DMS 273 treated with DMSO at 0.1 percent for 48 hours (cell line): ENCODE data around the gene MROH8.

Experiments
- DNase-seq: peaks from one replicate; lab custom pipeline; 2025; lab: John Stamatoyannopoulos, UW

MROH8 gene

DNA sequence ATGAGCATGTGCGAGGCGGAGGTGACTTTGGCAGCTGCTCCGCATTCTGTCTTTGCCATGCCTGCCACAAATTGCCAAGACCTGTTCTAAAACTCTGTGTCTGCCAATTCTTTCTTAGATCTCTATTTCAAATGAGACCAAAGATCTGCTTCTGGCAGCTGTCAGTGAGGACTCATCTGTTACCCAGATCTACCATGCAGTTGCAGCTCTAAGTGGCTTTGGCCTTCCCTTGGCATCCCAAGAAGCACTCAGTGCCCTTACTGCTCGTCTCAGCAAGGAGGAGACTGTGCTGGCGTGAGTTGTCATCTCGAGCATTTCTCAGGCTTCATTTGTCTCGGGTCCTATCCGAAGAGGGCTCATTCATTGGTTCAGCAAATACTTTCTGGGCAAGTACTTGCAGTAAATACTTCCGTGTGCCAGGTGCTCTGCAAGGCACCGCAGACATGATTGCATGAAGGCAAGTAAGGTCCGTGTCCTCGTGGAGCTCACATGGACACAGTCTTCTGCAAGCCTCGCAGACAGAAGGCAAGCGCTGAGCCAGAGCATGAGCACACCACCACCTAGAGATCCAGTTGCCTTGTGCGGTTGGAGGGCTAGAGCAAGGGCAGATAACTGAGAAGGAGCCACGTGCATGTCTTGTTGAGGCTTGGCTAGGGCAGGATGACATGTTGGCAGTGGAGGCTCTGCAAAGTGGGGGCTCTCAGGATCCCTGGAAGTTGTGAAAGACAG, 19.7 kb upstream of the MROH8 start:
- DNase-seq = no peak

DNA sequence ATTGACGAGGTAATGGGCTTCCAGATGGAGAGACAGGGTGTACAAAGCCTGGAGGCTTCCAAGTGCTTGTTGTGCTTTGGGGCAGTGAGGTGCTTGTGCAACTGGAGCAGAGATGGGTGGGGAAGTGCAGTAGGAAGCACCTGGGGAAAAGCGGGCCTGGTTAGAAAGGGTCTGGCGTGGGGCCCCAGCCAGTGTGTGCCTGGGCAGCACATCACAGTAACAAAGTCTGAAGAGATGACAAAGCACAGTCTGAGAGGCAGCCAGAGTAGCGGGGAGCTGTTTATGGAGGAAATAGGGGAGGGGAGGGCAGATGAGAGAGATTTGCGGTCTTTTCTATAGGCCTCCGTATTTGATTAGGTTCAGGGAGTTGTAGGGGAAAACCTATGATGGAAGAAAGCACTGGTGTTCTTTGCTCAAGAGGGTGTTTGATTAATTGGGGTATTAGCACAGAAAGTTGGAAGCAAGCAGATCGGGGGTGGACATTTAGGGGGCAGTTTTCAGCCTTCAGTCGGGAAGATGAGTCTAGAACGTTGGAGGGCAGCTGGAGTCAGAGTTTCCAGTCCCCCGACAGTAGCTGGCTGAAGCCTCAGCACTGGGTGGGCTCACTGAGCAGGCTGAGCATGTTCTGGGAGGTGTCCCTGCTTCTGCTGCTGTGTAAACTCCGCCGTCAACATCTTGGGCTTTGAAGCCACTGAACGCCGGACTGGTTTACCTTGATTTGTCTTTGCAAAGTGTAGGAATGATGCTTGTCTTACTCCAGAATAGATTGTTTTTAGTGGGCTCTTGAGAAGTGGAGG, 15.5 kb upstream of the MROH8 start:
- DNase-seq = no peak

DNA sequence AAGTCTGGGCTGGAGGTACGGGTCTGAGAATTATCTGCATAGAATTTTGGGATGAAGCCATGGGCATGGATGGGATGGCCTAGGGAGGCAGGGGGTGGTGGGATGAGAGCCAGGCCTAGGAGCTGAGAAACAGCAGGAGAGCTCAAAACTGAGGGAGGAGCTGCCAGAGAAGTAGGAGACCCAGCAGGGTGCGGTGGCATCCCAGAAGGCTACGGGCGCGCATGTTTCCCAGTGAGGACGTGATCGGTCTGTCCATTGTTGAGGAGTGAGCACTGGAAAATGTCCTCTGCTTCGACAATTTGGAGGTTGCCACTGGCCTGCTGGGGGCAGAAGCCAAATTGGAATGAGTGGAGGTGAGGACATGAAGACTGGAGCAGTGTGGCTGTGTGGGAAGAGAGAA, 14.5 kb upstream of the MROH8 start:
- DNase-seq = no peak

DNA sequence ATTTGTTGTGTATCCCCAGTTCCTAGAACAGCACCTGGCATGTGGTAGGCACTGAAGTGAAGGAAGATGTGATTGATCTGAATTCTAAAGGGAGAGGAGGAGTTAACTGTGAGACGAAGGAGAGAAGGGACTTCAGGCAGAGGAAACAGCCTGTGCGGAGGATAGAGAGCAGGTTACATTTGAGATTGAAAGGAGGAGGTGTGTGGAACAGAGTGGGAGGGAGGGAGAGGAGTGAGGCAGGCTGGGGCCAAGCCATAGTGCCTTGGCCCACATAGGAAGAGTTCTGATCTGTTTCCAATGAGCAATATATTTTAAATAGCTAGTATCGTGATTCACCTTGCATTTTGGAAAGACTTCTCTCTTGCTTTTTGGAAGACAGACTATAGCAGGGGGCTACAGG, 13.9 kb upstream of the MROH8 start:
- DNase-seq = no peak

DNA sequence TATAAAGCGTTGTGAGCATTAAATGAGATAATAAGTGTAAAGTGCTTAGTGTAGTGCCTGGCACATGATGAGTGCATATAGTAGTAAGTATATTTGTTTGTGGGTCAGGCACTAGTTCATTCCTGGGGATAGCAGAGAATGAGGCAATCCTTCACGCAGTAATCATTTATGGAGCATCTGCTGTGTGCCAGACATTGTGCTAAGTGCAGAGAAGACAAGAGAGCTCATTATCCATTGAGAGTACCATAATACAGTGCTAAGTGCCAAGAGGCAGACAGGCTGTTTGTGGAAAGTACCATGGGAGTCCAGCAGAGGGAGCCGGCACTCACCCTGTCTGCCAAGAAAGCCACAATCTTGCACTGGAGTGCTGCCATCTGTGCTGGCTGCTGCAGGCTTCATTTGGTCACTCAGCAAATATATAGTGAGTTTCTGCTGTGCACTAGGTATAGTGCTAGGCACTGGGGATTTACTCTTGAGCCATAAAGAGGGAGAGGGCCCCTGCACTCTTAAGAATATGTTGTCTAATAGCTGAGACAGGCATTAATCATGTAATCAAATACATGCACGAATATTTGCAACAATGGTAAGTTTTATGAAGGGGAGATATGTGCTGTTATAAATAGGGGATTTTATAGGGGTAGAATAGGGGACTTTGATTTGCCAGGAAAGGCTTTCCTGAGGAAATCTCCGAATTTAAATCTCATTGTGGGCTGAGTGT, 12.9 kb upstream of the MROH8 start:
- peak; percentile 77 for DNase-seq

DNA sequence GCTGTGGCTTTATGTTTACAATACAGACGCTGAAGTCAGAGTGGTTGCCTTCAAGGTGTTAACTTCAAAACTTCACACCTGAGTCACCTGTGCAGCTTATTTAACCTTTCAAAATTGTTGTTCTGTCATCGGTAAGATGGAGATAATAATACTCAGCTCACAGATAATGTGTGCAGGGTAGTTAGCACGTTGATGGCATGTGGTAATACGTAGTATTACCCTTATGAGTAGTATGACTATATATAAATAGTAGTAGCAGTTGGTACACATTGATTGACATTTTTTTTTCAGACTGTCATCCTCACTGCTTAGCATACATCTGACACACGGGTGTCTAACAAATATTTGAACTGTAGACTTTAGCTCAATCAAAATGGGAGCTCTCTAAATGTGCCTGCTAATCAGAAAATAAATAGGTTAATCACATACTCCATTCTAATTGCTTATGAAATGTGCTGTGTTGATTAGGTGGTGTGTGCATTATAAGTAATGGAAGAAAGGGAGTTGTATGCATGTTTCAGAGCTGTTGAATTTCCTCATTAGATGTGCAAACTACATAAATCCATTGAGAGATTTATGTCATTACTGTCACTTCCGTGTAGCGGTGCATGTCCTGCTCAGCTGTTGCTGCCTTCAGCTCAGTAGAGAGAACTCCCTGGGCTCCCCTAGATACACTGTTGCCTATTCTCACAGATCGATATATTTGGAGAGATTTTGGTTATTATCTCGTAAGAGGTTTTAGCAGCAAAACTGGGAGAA, 11.2 kb upstream of the MROH8 start:
- DNase-seq = no peak

DNA sequence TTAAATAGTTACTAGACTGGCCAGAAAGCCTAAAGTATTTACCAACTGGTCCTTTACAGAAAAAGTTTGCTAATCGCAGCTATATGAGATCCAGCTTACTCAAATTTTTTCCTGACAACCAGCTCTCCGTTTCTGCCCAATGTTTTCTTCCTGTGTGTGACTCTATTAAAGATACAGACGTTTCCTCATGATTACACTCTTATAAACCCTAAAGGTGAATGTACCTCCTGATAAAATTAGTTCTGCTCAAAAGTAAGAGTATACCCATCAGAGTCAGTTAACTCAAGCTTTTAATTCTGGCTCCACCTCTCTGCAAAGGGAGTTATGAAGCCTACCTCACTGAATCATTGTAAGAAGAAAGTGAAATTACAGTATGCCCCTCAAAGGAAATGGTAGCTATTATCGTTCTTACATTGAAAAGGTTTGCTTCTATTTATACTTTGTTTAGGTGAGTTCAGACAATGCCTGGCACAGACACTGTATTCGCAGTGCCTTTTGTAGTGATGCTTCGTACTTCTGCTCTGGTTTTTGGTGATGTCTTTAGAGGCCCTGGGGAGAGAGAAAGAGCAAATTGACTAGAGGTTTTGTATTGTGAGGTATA, 10.2 kb upstream of the MROH8 start:
- DNase-seq = no peak

DNA sequence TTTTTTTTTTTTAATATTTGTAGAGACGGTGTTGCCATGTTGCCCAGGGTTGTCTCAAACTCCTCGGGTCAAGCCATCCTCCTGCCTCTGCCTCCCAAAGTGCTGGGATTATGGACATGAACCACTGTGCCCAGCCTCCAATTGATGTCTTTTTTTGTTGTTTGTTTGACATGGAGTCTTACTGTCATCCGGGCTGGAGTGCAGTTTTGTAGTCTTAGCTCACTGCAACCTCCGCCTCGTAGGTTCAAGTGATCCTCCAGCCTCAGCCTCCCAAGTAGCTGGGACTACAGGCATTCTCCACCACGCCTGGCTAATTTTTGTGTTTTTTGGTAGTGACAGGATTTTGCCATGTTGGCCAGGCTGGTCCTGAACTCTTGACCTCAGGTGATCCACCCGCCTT, 9.4 kb upstream of the MROH8 start:
- no peak for DNase-seq

DNA sequence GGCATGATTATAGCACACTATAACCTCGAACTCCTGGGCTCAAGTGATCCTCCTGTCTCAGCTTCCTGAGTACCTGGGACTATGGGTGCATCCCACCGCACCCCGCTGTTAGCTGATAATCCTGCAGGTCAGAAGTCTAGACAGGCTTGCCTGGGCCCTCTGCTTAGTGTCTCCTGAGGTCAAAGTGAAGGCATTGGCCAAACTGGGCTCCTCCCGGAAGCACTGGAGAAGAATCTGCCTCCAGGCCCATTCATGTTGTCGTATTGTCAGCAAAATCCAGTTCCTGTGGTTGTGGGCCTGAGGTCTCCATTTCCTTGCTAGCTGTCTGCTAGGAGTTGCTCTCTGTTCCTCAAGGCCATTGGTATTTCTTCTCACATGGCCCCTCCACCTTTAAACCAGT, 6.3 kb upstream of the MROH8 start:
- DNase-seq = no peak

DNA sequence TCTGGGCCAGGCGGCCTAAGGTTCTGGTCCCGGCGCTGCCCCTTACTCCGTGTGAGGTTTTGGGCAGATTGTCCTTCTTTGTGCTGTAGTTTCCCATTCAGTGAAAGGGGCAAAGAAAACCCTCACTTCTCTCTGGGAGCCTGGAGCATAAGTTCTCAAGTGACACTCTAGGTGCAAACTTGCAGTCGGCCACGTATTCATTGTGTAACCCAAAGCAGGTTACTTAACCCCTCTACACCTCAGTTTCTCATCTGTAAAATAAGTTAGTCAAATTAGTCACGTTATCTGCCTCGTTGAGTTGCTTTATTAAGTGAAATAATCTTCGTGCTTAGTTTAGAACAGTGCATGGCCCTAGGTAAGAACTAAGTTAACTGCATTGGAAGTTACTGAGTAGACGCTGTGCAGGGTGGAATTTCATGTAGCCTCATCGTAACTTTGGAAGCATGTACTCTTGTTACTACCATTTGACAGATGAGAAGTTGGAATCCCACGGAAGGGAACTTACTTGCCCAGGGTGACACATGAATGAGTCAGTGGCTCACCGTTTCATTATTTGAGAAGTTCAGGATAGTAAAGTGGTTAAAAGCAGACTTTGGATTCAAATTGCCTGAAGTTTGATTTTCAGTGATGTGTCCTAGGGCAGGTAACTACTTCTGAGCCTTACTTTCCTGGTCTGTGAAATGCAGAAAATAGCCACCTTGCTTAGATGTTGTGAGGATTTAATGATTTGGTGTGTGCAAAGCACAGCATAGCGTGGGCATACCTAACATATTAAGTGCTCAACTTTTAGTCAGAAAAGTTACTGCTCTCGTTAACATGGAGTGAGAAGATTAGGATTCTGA, 556 bp upstream of the MROH8 start:
- DNase-seq = no peak

DNA sequence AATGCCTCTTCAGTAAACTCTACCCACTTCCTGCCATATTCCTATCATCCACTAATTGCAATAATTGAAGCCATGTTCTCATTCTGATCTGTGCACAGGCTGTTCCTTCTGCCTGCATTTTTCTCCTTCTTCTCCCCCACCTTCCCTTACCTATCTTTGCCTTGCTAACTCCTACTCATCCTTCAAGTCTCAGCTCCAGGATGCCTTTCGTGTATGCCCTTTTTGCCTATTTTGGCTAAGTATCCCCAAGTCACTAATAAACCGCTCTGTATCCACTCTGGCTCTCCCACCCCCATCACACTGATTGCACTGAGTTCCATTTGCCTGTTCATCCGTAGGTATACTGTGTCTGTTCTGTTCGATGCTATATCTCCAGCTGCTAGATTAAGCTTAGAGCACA, 6.5 kb downstream of the MROH8 start:
- no peak for DNase-seq

DNA sequence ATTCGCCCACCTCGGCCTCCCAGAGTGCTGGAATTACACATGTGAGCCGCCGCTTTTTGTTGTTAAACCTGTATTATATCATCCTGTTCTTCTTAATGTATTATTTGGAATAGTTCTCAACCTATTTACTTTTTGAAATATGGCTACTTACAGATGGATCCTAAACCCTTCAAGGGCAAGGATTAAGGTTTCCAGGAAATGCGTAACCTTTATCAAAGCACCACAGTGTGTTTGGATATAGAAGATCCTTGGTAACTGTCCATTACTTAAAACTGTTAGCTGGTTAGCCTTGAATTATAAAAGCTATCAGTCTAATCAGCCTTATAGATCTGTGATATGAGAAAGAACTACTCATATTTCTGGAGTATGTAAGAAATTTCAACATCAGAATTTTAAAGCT, 12.5 kb downstream of the MROH8 start:
- DNase-seq = no peak

DNA sequence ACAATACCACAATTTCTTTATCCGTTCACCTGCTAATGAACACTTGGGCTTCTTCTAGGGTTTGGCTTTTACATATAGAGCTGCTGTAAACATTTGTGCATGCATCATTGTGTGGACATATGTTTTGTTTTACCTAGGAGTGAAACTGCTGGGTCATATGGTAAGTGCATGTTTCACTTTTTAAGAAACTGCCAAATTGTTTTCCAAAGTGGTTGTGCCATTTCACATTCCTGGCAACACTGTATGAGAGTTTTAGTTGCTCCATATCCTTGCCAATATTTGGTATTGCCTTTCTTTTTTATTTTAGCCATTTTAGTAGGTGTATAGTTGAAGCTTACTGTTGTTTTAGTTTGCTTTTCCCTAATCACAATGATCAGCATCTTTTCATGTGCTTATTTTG, 14.3 kb downstream of the MROH8 start:
- DNase-seq = no peak

DNA sequence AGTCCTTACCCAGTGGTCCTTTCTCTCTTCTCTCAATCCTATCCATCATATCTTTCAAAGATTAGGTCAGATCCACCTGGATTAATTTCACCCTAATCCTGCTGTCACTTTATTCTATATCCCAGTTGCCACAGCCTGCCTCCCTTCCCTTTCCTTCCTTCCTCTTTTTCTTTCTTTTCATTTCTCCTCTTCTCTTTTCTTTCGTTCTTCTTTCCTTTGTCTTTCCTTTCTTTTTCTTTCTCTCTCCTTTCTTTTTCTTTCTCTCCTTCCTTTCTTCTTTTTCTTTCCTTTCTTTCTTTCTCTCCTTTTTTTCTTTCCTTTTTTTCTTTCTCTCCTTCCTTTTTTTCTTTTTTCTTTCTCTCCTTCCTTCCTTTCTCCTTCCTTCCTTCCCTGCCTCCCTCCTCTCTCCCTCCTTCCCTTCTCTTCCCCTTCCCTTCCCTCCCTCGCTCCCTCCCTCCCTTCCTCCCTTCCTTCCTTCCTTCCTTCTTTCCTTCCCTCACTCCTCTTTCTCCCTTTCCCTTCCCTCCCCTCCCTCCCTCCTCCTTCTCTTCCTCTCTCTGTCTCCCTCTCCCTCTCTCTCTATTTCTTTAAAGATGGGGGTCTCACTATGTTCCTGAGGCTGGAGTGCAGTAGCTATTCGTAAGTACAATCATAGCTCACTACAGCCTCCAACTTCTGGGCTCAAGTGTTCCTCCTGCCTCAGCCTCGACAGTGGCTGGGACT, 15.4 kb downstream of the MROH8 start:
- no peak for DNase-seq

DNA sequence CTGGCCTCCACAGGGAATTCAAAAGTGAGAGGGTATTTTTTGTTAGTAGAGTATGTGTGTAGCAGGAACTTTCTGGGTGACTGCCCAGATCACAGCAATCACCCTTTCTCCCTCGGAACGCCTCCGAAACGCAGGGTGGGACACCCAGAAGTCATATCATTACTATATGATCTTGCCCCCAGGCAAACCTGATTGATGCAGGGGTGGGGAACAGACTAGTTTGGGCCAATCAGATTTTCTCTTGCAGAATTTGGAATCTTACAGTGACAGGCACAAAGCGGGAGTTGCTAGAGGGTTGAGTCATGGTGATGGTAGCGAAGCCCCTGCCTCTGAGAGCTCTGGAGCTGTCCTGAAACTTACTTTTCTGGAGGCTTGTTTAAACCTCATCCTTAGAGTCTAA, 16.7 kb downstream of the MROH8 start:
- no peak for DNase-seq

DNA sequence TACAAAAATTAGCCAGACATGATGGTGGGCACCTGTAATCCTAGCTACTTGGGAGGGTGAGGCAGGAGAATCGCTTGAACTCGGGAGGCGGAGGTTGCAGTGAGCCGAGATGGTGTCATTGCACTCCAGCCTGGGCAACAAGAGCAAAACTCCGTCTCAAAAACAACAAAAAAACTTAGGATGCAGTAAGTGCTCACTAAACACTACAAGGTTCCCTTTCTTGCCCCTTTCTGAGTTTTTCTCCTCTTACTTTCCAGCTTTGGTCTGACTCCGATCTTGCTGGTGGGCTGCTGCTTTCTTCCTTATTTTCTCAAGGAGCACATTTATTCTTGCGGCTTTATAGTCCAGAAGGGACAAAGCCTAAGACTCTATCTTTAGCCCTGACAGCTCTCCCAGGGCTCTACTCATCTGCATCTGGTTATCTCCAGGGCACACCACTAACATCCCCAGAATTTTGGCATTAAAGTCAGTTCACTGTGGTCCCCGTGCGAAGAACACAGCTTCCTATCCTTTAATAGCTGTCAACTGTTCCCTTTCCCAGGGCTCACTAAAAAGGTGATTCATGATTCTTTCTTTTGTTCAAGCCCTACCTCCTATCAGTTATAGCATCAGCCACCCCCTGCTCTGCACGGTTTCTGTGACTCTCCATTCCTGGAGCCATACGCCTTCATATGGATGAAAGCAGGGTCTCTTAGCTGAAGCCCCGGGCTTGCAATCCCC, 17.4 kb downstream of the MROH8 start:
- DNase-seq = no peak

DNA sequence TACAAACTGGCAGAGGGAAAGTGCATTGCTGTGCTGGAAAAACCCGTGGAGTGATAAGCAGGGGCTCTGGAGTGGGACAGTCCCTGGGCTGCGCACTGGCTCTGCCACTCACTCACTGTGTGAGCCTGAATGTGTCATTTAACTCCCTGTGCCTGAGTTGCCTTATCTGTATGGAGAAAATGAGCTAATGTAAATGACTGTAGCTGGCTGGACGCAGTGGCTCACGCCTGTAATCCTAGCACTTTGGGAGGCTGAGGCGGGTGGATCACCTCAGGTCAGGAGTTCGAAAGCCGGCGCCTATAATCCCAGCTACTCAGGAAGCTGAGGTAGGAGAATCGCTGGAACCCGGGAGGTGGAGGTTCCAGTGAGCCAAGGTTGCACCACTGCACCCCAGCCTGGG, 18.7 kb downstream of the MROH8 start:
- DNase-seq = no peak

DNA sequence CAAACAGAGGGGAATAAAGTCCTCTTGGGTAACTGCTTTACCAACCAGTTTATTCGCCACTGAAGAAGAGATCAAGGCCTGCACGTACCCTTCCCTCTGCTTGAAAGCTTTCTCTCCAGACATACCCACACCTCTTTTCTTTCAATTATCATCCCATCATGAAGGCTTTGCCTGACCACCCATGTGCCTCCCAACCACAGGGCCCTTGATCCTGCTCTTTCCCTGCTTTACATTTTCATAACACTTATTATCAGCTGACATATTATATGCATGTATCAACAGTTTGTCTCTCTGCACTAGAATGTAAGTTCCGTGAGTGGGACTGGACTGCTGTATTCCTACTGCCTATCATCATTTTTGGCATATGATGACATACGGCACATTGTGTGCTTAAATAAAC, 21.1 kb downstream of the MROH8 start:
- DNase-seq = no peak

DNA sequence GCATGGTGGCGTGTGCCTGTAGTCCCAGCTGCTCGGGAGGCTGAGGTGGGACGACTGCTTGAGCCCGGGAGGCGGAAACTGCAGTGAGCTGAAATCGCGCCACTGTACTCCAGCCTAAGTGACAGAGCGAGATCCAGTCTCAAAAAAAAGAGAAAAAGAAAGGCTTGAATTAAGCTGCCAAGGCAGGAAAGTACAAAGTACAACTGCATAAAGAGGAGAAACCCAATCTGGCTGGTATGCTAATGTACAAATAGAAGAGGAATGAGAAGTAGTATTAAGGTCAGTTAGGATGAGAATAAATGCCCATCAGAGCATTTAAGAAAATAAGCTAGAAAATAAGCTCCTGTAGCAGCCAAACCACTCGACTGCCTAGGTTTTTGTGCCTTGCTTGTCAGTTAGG, 23.4 kb downstream of the MROH8 start:
- DNase-seq = no peak
